Mesenteric fat pad (tissue), 1 donor: ENCODE measurements around the gene LEKR1. TPM values are rescaled to one million over a fixed set of nuclear protein-coding genes. Genes with fewer than 3 reads are reported as not detected.
"Not testable (repeated sequence)": the region's sequence is repeated elsewhere in the genome, so short reads cannot be mapped to it uniquely, and the experiment has no call there.

ENCODE experiments used
- DNase-seq: peaks from one replicate; pipeline ENCODE4 v3.0.0-alpha.2; 2020; ENCODE audit warnings: low spot score
- total RNA-seq: library from RNA; stranded (reverse); fragmentation: NEBNext Ultra II Directional; extraction: Animal tissue kit (Norgen Biotek cat#: 25700); gene quantifications from one replicate; pipeline ENCODE4 v1.2.1, GENCODE V29; 2021
- donor health status: DM: yes; HTN: yes; CAD: no.

Gene LEKR1
- total RNA-seq, 1 donor from 2014 or later = 1.2 TPM

GRCh38 chr3:156803952-156804741 lies 22.0 kb upstream of the LEKR1 start:
- no peak for DNase-seq

- no peak for DNase-seq
Measured at GRCh38 chr3:156806698-156807097, 19.5 kb upstream of the LEKR1 start.

GRCh38 chr3:156808025-156808424 lies 18.1 kb upstream of the LEKR1 start:
- no peak for DNase-seq

GRCh38 chr3:156811089-156811862 lies 14.9 kb upstream of the LEKR1 start:
- no peak for DNase-seq

- DNase-seq = no peak
Measured at GRCh38 chr3:156812521-156813335, 13.4 kb upstream of the LEKR1 start.

GRCh38 chr3:156814295-156814694 lies 11.9 kb upstream of the LEKR1 start:
- no peak for DNase-seq

- DNase-seq = no peak
Measured at GRCh38 chr3:156816091-156816793, 9.9 kb upstream of the LEKR1 start.

GRCh38 chr3:156816794-156817645 lies 9.1 kb upstream of the LEKR1 start:
- peak; percentile 95 for DNase-seq

GRCh38 chr3:156817646-156818272 lies 8.4 kb upstream of the LEKR1 start:
- DNase-seq = no peak

- no peak for DNase-seq
Measured at GRCh38 chr3:156818273-156818651, 7.9 kb upstream of the LEKR1 start.

- DNase-seq = no peak
Measured at GRCh38 chr3:156818890-156819289, 7.3 kb upstream of the LEKR1 start.

- no peak for DNase-seq
Measured at GRCh38 chr3:156819842-156820691, 6.1 kb upstream of the LEKR1 start.

- DNase-seq = no peak
Measured at GRCh38 chr3:156820692-156821080, 5.5 kb upstream of the LEKR1 start.

GRCh38 chr3:156822626-156823260 lies 3.4 kb upstream of the LEKR1 start:
- DNase-seq = not testable (repeated sequence)

- no peak for DNase-seq
Measured at GRCh38 chr3:156825795-156826143, 384 bp upstream of the LEKR1 start.

- DNase-seq = no peak
Measured at GRCh38 chr3:156826896-156827882, 1.0 kb downstream of the LEKR1 start.

GRCh38 chr3:156831006-156831405 lies 4.9 kb downstream of the LEKR1 start:
- DNase-seq = no peak
